T follicular helper cell (primary cell): ENCODE data around the gene NOL9.
"Not testable (repeated sequence)": the region's sequence is repeated elsewhere in the genome, so short reads cannot be mapped to it uniquely, and the experiment has no call there.

ENCODE experiments used
- DNase-seq: peaks from one replicate; pipeline ENCODE4 v3.0.0-alpha.2; 2020; ENCODE audit warnings: low read depth

Gene NOL9

GRCh38 chr1:6572653-6573383, 18.5 kb upstream of the NOL9 start:
- no peak for DNase-seq

DNA sequence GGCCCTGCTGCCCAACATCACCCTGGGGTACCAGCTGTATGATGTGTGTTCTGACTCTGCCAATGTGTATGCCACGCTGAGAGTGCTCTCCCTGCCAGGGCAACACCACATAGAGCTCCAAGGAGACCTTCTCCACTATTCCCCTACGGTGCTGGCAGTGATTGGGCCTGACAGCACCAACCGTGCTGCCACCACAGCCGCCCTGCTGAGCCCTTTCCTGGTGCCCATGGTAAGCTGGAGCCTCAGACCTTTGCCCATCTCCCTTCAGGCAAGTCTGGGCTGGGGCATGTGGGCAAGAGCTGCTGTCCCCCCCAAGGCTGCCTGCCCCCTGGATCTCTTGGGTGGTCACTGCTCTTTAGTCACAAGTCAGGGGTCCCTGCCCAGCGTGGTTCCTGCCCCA, 16.7 kb upstream of the NOL9 start:
- no peak for DNase-seq

DNA sequence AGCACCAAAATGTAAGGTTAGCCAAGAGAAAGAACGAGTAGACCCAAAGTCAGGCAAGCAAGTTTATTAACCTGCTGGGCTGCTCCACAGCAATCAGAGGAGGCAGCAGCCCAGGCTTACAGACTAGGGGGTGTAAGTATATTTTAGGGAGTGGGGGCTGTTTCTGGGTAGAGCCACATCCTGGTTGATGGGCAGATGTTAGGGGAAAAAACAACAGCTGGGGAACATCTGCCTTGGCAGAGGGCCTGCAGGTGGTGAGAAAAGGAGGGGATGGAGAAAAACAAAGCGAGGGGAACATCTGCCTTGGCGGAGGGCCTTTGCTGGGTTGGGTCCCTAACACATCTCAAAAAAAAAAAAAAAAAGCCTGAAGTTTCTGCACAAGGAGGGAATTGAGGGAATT, 15.8 kb upstream of the NOL9 start:
- DNase-seq = no peak

DNA sequence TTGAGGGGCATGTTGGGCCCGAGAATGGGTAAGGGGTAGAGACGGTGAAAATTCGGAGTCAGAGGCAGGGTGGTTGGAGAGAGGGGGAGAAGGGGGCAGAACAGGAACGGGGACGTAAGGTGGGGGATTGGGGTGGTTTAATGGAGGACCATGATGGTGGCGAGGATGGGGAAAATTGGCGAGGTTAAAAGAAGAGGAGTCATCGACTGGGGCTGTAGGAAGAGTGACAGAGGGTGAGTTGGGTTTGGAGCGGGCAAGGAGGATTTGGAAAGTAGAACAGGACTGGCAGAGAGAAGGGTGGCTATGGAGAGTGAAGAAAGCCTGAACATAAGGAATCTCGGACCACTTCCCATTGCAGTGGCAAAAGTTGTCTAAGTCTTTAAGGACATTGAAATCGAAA, 14.7 kb upstream of the NOL9 start:
- no peak for DNase-seq

- DNase-seq = no peak
Observed at GRCh38 chr1:6560267-6560666, 6.0 kb upstream of the NOL9 start.

GRCh38 chr1:6559161-6559560, 4.8 kb upstream of the NOL9 start:
- DNase-seq = not testable (repeated sequence)

DNA sequence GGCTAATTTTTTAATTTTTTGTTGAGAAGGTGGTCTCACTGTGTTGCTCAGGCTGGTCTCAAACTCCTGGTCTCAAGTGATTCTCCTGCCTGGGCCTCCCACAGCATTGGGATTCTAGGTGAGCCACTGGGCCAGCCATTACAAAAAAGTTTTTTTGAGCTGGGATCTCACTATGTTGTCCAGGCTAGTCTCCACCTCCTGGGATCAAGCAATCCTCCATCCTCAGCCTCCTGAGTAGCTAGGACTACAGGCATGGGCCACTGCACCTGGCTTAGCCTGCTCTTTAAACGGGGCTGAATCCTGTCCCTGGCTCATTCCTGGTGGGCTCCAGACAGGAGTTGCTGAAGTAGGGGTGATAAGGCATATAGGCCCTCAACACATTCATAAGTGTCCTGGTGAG, 3.3 kb upstream of the NOL9 start:
- DNase-seq = no peak

- DNase-seq = no peak
Observed at GRCh38 chr1:6554907-6555778, 830 bp upstream of the NOL9 start, which contains the start of gene TAS1R1. Gene TAS1R1 (plus strand): TSS chr1:6555307. CDS start chr1:6555374, 67 bp downstream.

DNA sequence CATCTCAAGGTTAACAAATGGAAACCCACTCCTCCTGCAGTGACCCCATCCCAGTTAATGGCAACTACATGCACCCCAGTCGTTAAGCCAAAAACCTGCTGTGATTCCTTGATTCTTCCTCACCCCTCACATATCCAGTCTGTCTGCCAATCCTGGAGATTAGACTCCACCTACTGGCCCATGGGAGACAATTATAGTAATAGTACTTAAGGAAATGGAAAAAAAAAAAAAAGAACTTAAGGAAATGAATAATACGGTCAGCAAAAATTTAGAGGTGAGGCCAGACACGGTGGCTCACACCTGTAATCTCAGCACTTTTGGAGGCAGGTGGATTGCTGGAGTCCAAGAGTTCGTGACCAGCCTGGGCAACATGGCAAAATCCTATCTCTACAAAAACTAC, 7.0 kb downstream of the NOL9 start:
- DNase-seq = no peak

GRCh38 chr1:6546326-6546725, 8.0 kb downstream of the NOL9 start:
- DNase-seq = no peak

GRCh38 chr1:6545276-6546112, 8.8 kb downstream of the NOL9 start:
- DNase-seq = no peak

- no peak for DNase-seq
Observed at GRCh38 chr1:6544831-6545230, 9.5 kb downstream of the NOL9 start.

DNA sequence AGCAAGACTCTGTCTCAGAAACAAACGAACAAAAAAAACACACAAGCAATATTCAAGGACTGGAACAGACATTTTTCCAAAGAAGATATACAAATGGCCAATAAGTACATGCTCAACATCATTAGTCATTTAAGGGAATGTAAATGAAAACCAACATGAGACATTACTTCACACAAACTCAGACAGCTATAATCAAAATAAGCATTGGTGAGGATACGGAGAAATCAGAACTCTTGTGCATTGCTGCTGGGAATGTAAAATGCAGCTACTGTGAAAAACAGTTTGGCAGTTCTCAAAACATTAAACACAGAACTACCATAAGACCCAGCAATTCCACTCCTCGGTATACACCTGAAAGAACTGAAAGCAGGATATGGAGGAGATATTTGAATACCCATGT, 15.4 kb downstream of the NOL9 start:
- DNase-seq = no peak

GRCh38 chr1:6536291-6536690, 18.0 kb downstream of the NOL9 start:
- no peak for DNase-seq

GRCh38 chr1:6535214-6535613, 19.1 kb downstream of the NOL9 start:
- DNase-seq = no peak

DNA sequence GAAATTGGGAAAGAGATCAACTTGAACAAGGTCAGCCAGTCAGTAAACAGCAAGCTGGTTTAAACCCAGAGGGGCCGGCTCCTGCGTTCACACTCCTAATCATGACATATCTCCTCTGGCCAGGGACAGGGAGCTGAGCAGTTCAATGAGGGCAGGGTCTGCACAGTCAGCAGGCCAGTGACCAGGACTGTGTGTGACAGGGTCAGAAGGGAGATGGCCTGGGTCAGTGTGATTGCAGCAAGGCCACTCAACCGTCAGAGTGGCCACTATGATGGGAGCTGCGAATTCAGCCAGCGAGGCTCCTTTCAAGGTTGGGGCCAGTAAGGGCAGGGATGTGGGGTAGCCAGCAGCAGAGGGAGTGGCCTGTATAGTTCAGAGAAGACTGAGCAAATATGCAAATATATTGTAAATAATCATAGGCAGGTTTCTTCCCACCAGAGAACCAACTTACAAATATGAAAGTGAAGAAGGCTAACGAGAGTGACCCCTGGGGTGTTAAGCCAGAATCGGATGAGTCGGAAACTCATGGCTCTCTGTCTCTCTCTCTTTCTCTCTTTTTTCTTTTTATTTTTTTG, 20.0 kb downstream of the NOL9 start:
- DNase-seq = no peak

GRCh38 chr1:6531996-6532395, 22.3 kb downstream of the NOL9 start:
- no peak for DNase-seq

- no peak for DNase-seq
Observed at GRCh38 chr1:6530504-6531160, 23.7 kb downstream of the NOL9 start.

- DNase-seq = no peak
Observed at GRCh38 chr1:6528492-6528891, 25.8 kb downstream of the NOL9 start.

DNA sequence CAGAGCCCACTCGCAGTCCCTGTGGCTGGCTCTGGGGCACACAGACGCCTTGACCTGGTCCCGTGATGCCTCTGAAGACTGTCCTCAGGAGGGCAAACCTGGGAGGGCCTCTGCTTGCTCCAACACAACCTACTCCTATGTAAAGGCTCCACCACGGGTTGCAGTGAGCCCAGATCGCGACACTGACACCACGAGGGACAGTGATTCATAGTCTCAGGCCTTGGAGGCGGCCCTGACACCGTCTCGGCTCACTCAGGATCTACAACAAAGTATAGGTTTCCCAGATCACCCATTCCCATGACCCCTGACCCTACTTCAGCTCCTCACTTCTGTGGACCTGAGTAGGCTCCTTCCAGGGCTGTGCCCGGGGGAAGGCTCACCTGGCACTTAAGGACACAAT, 28.0 kb downstream of the NOL9 start:
- DNase-seq = no peak

DNA sequence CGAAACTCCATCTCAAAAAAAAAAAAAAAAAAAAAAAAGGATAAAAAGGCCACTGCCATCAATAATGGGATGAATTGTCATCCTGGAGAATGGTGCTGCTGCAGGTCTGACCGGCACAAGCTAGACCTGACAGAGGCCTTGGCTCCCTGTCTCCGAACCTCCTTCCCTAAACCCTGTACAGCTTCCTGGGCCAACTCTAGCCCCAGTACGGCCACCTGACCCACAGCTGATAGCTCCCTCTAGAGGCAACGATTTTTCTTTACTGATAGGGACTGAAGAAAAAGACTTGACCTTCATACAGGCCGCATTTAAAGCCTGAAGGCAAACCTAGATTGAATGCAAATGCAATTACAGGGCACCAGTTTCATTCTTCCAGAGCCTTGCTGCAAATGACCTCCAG, 30.7 kb downstream of the NOL9 start:
- no peak for DNase-seq

GRCh38 chr1:6521536-6521935, 32.8 kb downstream of the NOL9 start:
- DNase-seq = no peak
